Measurements from ENCODE around the gene DNAJC1. TPM values are rescaled to one million over a fixed set of nuclear protein-coding genes. Genes with fewer than 3 reads are reported as not detected.

Gene DNAJC1
- total RNA-seq, 3 donors from 2014 or later (not counting 1 experiment from before 2014, with no cell fraction given), result 38.4 to 63.7 (median 50.6) TPM

- DNase-seq (no peak), ATAC-seq (no peak)
- no peak overlapping the region for H3K4me3 ChIP-seq (ENCODE audit: low read length)
- H3K27me3 ChIP-seq (ENCODE audit: control insufficient read depth, insufficient read depth, low read length), result no peaks in the 10 kb centered on the region
- Mint-ChIP-seq H3K4me1 (peaks cover 0 to 2% of the 10 kb centered on the region in 2 donors), H3K9me3 (no peaks in the 10 kb centered on the region), H3K4me3 (no peak overlapping the region), H3K36me3 (peaks cover 6% of the 10 kb centered on the region), H3K27ac (peak overlapping the region in 1 of 2 donors; percentile 11), H3K27me3 (ENCODE audit: low read depth in 2 of 2) (no peaks in the 10 kb centered on the region)
- no peaks in the 10 kb centered on the region for H3K4me1 ChIP-seq (ENCODE audit: control insufficient read depth, insufficient read depth, low read length)
- intact Hi-C loops (cut with micrococcal nuclease), result no loop called here
- peaks cover 13% of the 10 kb centered on the region for H3K36me3 ChIP-seq (ENCODE audit: control insufficient read depth, insufficient read depth, low read length)
- TF ChIP-seq CTCF (IDR thresholded peaks at IDR 0.05), result no peak
- no peaks in the 10 kb centered on the region for H3K9me3 ChIP-seq (ENCODE audit: control insufficient read depth, insufficient read depth, low read length)
- H3K27ac ChIP-seq (ENCODE audit: low read length), result no peak overlapping the region
Measured at GRCh38 chr10:21919906-21920305, 83.6 kb downstream of the DNAJC1 start.

- no peaks in the 10 kb centered on the region for H3K9me3 Mint-ChIP-seq
- WGBS (ENCODE audit: insufficient coverage), result 93% methylated on average over 1 of the region's 1 CpG
- no peaks in the 10 kb centered on the region for H3K4me1 Mint-ChIP-seq
- Histone ChIP-seq H3K4me3 (ENCODE audit: low read length) (no peak overlapping the region), H3K27ac (ENCODE audit: low read length) (no peak overlapping the region), H3K4me1 (ENCODE audit: control insufficient read depth, insufficient read depth, low read length) (no peaks in the 10 kb centered on the region), H3K36me3 (ENCODE audit: control insufficient read depth, insufficient read depth, low read length) (peaks cover 13% of the 10 kb centered on the region), H3K9me3 (ENCODE audit: control insufficient read depth, insufficient read depth, low read length) (no peaks in the 10 kb centered on the region), H3K27me3 (ENCODE audit: control insufficient read depth, insufficient read depth, low read length) (no peaks in the 10 kb centered on the region)
- peaks cover 6% of the 10 kb centered on the region for H3K36me3 Mint-ChIP-seq
- no peak overlapping the region for H3K4me3 Mint-ChIP-seq
- no peaks in the 10 kb centered on the region for H3K27me3 Mint-ChIP-seq (ENCODE audit: low read depth in 2 of 2)
- intact Hi-C loops (cut with micrococcal nuclease), result no loop called here
- TF ChIP-seq CTCF (IDR thresholded peaks at IDR 0.05), result no peak
- H3K27ac Mint-ChIP-seq, result no peak overlapping the region
- no peak for ATAC-seq
- DNase-seq, result no peak
Measured at GRCh38 chr10:21919117-21919516, 84.4 kb downstream of the DNAJC1 start.

GRCh38 chr10:21912625-21913024 is 90.9 kb downstream of the DNAJC1 start:
- H3K27ac Mint-ChIP-seq, result no peak overlapping the region
- Histone ChIP-seq H3K4me1 (ENCODE audit: control insufficient read depth, insufficient read depth, low read length) (no peaks in the 10 kb centered on the region), H3K27me3 (ENCODE audit: control insufficient read depth, insufficient read depth, low read length) (no peaks in the 10 kb centered on the region), H3K27ac (ENCODE audit: low read length) (no peak overlapping the region), H3K9me3 (ENCODE audit: control insufficient read depth, insufficient read depth, low read length) (no peaks in the 10 kb centered on the region), H3K4me3 (ENCODE audit: low read length) (no peak overlapping the region), H3K36me3 (ENCODE audit: control insufficient read depth, insufficient read depth, low read length) (peaks cover 2% of the 10 kb centered on the region)
- no peaks in the 10 kb centered on the region for H3K27me3 Mint-ChIP-seq (ENCODE audit: low read depth in 2 of 2)
- H3K36me3 Mint-ChIP-seq, result no peaks in the 10 kb centered on the region
- ATAC-seq (no peak), DNase-seq (no peak)
- intact Hi-C loops (cut with micrococcal nuclease), result no loop called here
- H3K4me3 Mint-ChIP-seq, result no peak overlapping the region
- 95% methylated on average over 2 of the region's 2 CpGs for WGBS (ENCODE audit: insufficient coverage)
- H3K9me3 Mint-ChIP-seq, result no peaks in the 10 kb centered on the region
- H3K4me1 Mint-ChIP-seq, result peaks cover 0 to 5% of the 10 kb centered on the region in 2 donors
- no peak for TF ChIP-seq CTCF (IDR thresholded peaks at IDR 0.05)

GRCh38 chr10:21910798-21911197 is 92.7 kb downstream of the DNAJC1 start:
- Histone ChIP-seq H3K27me3 (ENCODE audit: control insufficient read depth, insufficient read depth, low read length) (no peaks in the 10 kb centered on the region), H3K4me1 (ENCODE audit: control insufficient read depth, insufficient read depth, low read length) (no peaks in the 10 kb centered on the region), H3K27ac (ENCODE audit: low read length) (no peak overlapping the region), H3K36me3 (ENCODE audit: control insufficient read depth, insufficient read depth, low read length) (peaks cover 2% of the 10 kb centered on the region), H3K4me3 (ENCODE audit: low read length) (no peak overlapping the region), H3K9me3 (ENCODE audit: control insufficient read depth, insufficient read depth, low read length) (no peaks in the 10 kb centered on the region)
- TF ChIP-seq CTCF (IDR thresholded peaks at IDR 0.05), result no peak
- Mint-ChIP-seq H3K36me3 (no peaks in the 10 kb centered on the region), H3K27me3 (ENCODE audit: low read depth in 2 of 2) (no peaks in the 10 kb centered on the region), H3K4me1 (peaks cover 0 to 5% of the 10 kb centered on the region in 2 donors), H3K4me3 (no peak overlapping the region), H3K9me3 (no peaks in the 10 kb centered on the region), H3K27ac (peak overlapping the region in 1 of 2 donors; percentile 5)
- ATAC-seq (no peak), DNase-seq (no peak)
- 79% methylated on average over 5 of the region's 5 CpGs for WGBS (ENCODE audit: insufficient coverage)
- intact Hi-C loops (cut with micrococcal nuclease), result no loop called here

Measured in natural killer cell (primary cell).